GM19099 (cell line): ENCODE results near the gene ALDH16A1.
A peak's percentile ranks its signal among the peaks of the same experiment; 100 is the strongest.

ENCODE experiments used
- POLR2A ChIP-seq: IDR thresholded peaks from 3 replicates; pipeline ENCODE4 v1.6.1; 2011; ENCODE audit warnings: low read depth; ENCODE audit not compliant: insufficient read length; ENCODE audit errors: extremely low read depth

ALDH16A1 gene

DNA sequence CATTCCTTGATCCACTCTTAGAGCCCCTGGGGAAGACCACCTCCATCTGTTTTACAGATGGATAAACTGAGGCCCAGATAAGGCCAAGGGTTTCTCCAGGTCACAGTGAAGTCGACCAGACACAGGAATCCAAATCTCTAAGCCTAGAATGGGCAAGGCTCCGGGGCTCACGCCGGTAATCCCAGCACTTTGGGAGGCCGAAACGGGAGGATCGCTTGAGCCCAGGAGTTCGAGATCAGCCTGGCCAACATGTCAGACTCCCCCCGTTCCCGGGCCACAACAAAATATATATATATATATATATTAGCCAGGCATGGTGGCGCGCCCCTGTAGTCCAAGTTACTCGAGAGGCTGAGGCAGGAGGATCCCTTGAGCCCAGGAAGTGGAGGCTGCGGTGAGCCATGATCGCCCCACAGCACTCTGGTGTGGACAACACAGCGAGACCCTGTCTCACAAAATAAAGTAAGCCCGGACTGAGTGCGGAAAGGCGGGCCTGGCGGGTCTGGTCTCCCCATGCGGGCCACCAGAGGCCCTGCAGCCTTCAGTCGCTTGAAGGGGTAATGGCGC lies 33.8 kb downstream of the ALDH16A1 start:
- no peak for TF ChIP-seq POLR2A

DNA sequence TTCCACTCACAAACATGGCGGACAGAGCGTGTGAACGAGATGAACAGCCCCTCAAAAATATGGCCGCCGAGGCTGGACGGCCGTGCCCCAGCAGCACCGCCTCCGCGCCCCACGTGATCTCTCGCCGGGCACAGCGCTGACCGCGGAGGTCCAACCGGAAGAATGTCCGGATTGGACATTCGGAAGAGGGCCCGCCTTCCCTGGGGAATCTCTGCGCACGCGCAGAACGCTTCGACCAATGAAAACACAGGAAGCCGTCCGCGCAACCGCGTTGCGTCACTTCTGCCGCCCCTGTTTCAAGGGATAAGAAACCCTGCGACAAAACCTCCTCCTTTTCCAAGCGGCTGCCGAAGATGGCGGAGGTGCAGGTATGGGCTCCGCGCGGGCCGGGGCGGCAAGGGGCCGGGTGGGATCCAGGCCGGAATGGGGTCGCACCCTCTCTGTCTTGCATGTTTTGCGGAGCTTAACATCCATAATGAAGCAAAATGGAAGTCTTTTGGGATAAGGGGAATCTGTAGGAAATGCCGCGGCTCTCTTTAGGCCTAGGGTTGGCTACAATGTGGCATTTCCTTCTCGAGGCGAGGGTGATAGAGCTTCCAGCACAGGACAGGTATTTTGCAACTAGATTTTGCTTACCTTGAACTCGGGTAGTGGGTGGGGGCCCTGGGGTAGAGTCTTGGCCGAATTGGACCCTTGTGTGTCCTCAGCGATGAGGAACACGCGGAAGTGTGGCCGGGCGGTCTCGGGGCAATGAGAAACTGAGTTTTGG lies 34.4 kb downstream of the ALDH16A1 start, which contains the start of gene RPL13A:
Gene RPL13A (plus strand): TSS at position 332 of the 769 bp plus-strand sequence. CDS start 22 bp downstream, at position 354.
- peak; percentile 99 for TF ChIP-seq POLR2A

DNA sequence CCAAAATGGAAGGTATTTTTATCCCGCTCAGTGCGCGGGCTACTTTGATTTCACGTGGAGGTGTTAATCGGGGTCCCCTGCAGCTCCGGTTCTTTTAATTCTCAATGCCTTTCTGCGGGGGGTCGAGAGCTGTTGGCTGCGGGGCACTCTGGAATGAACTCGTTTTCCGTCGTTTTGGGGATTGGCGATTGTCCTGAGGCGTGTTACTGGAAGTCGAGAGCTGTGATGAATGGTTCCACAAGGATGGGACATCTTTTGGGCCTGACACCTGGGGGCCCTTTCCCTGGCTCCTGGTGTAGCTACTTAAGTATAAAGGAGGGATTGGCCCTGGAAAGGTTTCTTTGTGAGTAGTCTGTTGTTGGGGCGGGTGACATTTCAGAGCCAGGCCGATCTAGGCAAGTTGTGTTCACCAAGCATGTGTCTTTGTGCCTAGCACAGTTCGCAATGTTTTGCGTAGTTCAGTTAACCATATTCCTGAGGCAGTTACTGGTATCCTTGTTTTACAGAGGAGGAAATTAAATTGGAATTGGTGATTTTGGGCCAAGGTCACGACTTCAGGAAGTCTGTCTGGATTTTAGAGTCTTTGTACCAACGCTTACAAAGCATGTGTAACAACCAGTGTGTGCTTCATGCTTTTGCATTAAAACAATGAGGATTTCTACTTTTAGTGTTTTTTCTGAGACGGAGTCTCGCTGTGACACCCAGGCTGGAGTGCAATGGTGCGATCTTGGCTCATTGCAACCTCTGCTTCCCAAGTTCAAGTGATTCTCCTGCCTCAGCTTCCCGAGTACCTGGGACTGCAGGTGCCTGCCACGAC lies 35.2 kb downstream of the ALDH16A1 start:
- no peak for TF ChIP-seq POLR2A

DNA sequence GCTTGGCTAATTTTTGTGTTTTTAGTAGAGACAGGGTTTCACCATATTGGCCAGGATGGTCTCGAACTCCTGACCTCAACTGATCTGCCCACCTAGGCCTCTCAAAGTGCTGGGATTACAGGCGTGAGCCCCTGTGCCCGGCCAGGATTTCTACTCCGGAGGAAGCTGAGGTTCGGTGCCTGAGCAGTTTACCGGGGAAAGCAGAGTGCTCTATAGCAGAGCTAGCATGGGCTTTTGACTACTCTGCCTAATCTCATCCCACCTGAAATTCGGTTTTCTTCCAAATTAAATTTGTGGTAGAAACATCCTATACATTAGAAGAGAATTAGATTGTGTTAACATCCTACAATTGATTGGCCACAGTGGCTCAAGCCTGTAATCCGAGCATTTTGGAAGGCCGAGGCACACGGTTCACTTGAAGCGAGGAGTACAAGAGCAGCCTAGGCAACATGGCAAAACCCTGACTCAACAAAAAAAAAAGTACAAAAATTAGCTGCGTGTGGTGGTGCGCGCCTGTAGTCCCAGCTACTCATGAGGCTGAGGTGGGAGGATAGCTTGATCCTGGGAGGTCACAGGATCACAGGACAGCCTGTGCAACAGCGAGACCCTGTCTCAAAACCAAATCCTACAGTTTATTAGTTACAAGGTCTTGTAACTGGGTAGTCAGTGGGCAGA lies 36.0 kb downstream of the ALDH16A1 start:
- no peak for TF ChIP-seq POLR2A

DNA sequence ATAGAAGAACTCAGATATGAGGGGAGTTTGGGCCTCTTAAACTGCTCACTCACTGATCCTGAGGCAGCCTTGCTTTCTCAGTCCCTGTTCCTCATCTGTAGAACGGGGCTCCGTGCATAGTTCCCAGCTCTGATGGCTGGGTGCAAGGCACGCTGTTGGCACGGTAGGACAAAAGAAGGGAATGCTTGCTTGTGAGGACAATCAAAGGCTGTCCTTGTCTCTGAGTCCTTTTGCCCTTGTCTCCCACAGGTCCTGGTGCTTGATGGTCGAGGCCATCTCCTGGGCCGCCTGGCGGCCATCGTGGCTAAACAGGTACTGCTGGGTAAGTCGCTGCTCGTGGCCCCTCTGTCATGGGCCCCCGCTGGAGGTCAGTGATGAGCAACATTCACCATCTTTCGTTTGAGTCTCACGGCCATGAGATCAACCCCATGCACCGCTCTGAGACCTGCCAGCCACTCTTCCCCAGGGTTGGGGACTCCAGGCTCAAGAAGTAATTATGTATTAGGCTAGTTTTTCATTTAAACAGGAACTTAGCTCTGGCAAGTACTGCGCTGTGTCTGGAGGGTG lies 36.7 kb downstream of the ALDH16A1 start:
- TF ChIP-seq POLR2A: no peak

DNA sequence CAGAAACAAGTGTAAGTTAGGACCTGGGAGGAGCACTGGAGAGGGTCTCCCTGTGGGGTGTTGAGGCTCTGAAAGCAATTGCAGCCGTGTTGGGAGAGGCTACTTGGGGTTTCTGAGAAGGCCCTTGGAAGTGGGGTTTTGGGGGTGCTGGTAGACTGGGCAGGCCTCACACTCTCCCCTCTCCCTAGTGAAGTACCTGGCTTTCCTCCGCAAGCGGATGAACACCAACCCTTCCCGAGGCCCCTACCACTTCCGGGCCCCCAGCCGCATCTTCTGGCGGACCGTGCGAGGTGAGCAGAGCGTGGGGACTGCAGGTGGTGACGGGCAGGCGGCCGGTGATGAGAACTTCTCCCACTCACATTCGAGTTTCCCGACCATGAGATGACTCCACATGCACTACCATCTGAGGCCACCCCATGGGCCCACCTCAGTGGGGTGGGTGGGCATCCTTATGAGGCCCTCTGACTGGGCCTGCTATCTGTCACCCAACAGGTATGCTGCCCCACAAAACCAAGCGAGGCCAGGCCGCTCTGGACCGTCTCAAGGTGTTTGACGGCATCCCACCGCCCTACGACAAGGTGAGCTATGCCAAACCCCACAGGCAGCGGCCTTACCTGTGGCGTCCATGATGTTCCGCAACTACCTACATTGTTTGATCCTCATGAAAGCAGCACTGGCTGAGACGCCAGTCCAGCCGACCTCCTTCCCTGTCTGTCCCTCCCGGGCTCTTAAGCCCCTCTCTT lies 37.4 kb downstream of the ALDH16A1 start:
- peak; percentile 34 for TF ChIP-seq POLR2A

DNA sequence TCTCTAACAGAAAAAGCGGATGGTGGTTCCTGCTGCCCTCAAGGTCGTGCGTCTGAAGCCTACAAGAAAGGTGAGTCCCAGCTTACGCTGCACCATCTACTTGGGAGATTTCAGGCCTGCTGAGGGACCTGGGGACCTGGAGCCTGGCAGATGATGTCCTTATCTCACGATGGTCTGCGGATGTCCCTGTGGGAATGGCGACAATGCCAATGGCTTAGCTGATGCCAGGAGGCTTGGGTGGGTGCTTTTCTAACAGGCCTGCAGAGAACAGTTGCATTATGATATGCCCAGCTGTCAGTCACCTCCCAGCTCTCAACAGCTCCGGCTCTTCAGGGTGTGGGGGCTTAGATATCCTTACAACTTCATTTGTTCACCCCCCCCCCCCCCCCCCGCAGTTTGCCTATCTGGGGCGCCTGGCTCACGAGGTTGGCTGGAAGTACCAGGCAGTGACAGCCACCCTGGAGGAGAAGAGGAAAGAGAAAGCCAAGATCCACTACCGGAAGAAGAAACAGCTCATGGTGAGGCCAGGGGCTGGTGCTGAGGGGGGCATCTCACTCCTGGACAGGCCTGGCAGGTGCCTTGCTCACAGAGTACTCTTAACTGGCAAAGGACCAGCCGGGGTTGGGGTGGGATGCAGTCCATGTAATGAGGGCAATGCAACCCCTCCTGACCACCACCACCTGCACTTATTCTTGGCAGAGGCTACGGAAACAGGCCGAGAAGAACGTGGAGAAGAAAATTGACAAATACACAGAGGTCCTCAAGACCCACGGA lies 38.2 kb downstream of the ALDH16A1 start:
- TF ChIP-seq POLR2A: peak; percentile 16

DNA sequence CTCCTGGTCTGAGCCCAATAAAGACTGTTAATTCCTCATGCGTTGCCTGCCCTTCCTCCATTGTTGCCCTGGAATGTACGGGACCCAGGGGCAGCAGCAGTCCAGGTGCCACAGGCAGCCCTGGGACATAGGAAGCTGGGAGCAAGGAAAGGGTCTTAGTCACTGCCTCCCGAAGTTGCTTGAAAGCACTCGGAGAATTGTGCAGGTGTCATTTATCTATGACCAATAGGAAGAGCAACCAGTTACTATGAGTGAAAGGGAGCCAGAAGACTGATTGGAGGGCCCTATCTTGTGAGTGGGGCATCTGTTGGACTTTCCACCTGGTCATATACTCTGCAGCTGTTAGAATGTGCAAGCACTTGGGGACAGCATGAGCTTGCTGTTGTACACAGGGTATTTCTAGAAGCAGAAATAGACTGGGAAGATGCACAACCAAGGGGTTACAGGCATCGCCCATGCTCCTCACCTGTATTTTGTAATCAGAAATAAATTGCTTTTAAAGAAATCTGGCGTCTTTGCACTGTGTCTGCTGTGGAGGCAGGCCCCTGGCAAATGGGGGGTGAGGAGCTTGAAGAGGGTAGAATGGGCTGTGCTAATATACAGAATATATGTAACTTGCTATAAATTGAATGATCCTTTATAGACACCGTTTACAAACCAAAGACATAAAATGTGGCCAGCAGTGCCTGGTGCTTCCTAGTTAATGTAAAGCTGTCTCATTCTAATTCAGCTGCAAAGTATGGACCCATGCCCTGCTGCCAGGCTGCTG lies 39.0 kb downstream of the ALDH16A1 start:
- TF ChIP-seq POLR2A: peak; percentile 2

DNA sequence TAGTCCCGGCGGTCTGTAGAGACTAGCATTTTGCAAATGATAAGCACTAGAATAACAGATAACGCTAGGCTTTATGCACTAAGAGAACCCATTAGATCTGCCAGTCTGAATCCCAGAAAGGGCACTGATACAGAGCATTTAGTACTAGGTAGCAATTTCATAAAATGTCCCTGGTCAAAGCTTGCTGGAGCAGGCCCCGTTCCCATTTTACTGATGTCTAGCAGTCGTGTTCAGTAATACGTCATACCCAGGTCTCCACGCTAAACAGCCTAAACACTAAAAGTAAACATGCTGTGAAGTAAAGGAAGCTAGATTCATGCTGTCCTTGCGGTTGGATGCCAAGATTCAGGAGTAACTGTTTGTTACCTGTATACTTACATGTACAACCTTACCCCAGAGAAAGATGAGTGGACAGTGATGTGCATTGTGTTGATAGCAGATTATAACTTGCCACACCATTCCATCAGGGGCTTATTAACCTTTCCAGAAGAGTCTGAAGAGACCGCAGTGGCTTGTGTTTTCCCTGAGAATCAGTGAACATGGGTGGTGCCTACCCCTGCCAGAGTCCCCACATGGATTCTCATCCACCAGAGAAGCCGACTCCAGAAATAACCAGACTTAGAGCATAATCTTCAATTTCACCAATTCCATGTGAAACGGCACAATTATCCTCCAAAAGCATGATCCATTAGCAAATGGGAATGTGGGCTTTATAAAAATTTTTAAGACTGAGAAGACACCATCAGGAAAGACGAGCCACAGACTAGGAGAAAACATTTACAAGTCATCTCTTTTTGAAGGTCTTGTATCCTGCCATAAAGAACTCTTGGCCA lies 39.8 kb downstream of the ALDH16A1 start:
- no peak for TF ChIP-seq POLR2A

DNA sequence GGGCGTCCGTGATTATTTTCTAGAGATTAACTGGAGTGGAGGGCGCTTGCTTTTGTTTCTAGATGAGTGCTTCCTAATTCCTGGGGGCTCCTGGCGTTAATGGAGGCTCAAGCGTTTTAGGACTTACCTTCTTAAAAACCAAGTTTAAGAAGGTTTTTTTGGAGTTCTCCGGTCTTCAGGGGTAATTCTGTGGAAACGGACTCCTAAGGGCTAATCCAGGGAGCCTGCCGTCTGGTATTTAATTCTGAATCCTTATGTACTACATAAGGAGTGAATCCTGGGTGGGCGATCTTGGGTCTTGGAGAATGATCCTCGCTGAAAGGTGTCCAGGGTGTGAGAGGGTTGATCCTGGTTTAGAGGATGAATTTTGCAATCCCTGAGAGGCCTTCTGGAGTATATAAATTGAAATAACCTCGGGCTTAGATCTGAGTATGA lies 43.6 kb downstream of the ALDH16A1 start:
- no peak for TF ChIP-seq POLR2A

DNA sequence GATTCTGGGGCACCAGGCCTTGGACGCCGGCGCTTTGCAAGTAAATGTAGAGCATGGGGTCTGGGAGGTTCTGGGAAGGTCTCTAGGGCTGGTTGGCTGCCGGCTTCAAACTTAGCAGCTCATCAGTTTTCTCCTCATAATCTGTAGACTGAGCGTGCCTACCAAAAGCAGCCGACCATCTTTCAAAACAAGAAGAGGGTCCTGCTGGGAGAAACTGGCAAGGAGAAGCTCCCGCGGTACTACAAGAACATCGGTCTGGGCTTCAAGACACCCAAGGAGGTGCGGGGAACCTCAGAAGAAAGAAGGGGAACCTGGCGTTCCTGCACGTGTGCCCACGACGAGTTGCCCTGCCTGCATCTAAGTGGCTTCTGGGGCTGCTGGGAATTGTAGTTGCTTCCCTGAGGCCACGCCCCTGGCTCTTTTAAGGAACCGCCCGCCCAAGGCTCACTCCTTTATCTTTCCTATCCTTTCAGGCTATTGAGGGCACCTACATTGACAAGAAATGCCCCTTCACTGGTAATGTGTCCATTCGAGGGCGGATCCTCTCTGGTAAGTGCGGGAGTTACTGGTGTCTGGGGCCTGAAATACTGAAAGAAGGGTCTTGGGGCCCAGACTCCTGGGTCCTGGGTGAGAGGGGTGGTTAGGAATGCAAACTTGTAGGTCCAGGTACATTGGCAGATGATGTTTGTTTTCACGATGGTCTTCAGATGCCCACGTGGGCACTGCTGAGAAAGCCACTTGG lies 44.2 kb downstream of the ALDH16A1 start:
- TF ChIP-seq POLR2A: peak; percentile 40
